ENCODE data around the gene DHX30.

DNA sequence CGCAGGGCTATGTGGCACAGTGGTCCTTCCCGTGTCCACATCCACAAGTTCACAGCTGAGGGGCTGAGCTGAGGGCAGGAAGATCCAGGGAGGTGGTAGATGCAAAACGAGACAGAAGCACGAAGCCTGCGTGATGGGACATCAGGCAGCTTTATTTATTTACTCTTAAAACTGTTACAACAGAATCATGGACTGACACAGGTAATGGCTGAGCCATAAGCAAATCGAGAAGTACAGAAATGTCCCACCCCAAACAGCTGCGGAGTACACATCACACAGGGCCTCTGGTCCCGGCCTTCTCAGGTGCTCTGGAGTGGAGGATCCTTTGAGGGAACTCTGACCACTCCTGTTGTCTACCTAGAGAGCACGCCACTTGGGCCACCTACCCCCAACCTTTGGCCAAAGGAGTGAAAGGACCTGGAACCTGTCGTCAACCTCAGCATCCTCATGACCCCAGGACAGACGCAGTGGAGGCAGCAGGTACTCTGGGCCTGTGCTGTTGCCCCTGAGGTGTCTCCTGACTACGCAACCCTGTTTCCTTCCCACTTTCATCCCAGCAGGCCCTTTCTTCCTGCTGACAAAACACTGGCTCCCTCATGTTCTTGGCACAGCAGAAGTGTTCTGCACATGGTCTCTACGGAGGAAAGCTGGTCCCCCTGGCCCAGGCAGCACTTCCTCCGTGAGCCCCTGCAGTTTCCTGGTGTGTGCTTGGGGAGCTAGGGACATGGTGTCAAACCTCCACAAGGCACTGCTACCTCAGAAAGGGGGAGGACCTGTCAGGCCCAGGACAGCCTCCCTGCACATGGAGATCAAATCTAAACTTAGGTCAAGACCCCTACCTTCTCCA is 47.8 kb downstream of the DHX30 start:
- no peak for TF ChIP-seq CTCF (IDR thresholded peaks at IDR 0.05 in 4 of 5, conservative IDR thresholded peaks at IDR 0.05 in 1 of 5)
- no peak for TF ChIP-seq POLR2A (IDR thresholded peaks at IDR 0.05)
